HG03378 (cell line): ENCODE measurements around the gene KRT28.

Source experiments
- ATAC-seq: cut with Tn5 transposase; IDR thresholded peaks from one replicate; pipeline ENCODE4 v1.9.1; 2021; ENCODE audit warnings: mild to moderate bottlenecking, moderate library complexity; ENCODE audit not compliant: unreplicated experiment

Gene KRT28, protein sequence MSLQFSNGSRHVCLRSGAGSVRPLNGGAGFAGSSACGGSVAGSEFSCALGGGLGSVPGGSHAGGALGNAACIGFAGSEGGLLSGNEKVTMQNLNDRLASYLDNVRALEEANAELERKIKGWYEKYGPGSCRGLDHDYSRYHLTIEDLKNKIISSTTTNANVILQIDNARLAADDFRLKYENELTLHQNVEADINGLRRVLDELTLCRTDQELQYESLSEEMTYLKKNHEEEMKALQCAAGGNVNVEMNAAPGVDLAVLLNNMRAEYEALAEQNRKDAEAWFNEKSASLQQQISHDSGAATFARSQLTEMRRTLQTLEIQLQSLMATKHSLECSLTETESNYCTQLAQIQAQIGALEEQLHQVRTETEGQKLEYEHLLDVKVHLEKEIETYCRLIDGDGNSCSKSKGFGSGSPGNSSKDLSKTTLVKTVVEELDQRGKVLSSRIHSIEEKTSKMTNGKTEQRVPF

DNA sequence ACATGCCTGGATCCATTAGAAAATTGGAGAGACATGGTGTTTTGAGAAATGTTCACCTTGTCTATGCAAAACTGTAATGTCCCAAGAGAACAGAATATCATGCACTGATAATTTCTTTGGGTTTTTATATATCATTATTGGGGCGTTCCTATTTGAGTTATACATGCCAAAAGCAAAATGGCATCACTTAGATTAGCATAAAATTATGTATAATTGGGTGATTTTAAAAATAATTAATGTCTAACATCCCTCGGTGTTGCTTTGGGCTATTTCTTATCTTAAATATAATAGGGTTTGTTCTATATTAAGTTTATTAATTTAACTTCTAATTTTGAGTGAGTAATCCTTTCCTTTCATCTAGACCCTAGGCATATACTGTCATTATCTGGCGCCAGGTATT is at the start of gene KRT28:
KRT28 (minus strand) TSS at position 101 of the 400 bp plus-strand sequence; CDS start at position 35, 66 bp downstream.
- ATAC-seq, result no peak

DNA sequence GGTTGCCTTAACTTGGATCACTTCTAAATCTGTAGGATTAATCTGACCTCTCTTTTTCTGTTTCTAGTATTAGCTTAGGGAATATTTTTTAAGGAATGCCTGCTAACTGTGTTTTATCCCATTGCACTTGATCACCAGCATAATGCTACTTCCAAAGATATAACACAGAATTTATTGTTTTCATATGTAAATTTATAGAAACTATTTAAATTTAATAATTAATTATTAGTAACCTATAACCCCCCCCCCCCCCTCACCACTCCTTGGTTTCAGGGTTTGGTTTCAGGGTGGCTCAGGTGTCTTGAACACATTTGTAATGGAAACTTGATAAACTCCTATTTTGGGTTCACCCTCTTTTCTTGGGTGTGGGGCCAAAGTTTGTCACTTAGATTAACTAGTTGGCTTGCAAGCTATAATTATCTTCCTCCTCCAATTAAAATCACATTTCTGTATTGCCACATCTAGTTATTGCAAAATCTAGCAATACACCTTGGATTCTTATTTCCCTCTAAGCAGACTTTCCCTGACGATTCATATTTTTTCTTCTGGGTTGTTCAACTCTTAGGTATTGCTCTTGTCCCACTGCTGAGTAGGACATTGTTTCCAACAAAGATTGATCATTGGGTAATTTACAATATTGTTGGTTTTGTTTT is 49.0 kb upstream of the KRT28 start:
- no peak for ATAC-seq

DNA sequence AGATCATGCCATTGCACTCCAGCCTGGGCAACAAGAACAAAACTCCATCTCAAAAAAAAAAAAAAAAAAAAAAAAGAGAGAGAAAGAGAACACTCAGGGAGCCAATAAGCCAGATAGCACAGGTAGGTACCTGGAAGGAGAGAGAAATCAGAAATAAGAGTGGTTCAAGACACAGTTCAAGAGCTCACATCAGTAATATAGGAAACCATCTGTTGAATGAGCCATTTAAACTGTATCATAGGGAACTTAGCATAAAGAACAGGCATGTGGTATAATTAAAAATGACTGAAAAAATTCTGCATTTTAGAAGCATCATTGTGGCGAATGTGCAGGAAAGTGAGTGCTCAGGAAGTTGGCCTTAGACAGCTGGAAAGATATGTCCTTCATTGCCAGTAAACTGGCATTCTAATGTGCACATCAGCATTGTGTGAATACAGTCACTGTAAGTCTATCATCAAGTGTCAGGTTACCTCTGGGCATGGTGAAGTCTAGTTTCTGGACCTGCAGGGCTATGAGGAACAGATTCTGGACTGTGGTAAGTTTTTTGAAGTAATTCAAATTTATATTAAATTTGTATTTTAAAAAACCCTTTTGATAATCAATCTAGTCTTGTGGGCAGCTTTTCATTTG is 46.9 kb upstream of the KRT28 start:
- no peak for ATAC-seq

DNA sequence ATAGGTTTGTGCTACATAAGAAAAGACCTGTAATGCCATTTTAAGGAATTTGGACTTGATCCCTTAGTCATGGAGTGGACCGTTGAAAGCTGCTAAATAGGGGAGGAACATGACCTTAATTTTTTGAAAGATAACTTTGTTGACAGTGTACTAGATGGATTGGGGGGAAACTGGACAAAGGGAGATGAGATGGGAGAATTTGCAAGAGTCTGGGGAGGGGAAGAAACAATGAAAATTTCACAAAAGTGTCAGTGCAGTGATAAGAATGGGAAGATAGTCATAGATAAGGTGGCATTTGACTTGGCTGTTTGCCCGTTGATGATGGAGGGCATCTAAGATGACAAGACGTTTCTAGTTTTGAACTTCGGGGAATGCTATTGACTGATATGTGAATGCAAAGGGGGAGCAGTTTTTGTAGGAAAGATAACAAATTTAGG is 44.9 kb upstream of the KRT28 start:
- no peak for ATAC-seq

DNA sequence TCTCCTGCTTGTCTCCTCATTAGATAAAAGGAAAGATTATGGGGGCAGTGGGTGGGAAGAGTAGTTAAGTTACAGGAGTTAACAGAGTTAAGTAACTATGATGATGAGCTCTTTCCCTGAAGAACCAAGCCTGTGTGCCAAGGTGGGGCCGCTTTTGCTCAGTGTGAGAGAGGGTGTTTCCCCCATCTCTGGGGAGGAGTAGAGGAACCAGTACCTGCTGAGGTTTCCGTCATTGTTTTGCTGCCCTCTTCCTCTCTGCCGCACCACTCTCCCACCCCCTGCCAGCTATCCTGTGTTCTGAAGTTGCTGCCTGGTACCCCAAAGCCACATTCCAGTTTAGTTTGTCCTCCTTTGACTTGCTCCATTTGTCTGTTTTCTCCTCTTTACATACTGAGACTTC is 43.5 kb upstream of the KRT28 start:
- ATAC-seq, result no peak

DNA sequence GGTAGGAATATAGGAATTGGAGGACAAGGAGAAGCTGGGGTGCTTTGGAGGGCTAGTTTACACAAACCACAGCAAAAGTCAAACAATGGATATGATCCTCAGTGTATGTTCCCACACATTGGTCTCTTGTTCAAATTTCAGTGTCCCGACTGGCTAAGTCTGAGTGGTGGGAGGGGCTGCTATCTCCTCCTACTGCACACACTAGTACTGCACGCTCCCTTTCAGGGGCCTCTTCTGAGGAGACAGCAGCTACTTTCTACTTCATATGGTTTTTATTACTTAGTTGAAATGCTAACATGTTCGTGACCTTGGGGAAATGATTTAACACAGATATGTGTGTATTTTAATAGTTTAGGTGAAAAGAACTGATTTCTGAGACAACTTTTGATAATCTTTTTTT is 41.5 kb upstream of the KRT28 start:
- ATAC-seq, result no peak

DNA sequence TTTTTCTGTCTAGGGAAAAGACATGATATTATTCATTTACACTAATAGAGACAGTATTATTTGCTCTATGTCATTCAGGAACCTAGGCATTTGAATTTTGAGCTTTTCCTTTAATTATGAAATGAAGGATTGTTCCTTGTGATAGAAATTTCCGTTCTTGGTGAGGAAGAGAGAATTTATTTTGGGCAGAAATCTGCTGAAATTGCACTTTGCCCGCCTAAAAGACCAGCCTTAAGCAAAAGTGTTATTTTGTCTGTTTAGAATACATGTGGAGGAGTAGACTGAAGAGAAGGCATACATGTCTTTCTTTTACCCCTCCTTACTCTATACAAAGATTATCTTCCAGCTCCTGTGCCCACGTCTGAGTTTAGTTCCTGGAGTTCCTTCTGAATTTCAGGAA is 39.4 kb upstream of the KRT28 start:
- no peak for ATAC-seq

DNA sequence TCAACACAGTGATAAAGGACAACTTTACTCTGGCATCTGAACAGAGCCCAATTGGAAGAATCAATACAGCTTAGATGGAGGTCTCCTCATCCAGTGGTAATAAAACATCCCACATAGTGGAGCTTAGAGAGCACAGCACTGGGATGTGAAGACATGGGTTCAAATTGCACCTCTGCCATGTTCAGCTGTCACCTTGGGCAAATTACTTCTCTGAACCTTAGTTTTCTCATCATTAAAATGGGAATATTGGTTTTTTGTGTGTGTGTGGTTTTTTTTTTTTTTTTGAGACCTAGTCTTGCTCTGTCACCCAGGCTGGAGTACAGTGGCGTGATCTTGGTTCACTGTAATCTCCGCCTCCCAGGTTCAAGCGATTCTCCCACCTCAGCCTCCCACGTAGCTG is 36.3 kb upstream of the KRT28 start:
- no peak for ATAC-seq

DNA sequence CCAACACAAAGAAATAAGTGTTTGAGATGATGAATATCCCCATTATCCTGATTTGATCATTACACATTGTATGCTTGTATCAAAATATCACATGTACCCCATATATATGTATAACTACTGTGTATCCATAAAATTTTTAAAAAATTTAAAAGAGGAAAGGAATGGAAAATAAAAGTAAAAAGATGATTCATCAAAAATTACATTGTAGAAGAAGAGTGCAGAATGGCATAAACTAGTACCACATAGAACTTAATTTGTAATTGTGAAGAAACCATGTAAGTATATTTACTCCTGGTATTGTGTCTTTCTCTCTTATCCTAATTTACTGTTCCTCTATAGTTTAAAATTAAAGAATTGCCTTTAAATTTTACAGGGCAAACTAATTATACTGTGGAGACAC is 34.1 kb upstream of the KRT28 start:
- ATAC-seq, result no peak

DNA sequence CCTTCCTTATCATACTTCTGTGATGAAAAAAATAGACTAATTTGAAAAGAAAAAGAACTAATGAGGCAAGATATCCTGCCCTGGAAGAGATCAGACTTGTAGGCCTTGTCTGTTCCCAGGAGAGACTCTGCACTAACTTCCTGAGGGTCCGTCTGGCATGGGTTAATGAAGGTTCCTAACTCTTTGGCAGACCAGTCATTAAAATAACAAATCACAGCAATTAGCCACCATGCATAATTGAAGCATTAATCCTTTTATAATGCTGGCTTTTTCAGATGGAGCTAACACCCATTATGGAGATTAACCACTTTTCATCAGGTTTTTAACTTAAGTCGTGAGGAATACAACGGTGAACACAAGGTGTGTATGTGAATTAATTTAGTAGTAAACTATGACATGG is 33.1 kb upstream of the KRT28 start:
- ATAC-seq, result no peak

DNA sequence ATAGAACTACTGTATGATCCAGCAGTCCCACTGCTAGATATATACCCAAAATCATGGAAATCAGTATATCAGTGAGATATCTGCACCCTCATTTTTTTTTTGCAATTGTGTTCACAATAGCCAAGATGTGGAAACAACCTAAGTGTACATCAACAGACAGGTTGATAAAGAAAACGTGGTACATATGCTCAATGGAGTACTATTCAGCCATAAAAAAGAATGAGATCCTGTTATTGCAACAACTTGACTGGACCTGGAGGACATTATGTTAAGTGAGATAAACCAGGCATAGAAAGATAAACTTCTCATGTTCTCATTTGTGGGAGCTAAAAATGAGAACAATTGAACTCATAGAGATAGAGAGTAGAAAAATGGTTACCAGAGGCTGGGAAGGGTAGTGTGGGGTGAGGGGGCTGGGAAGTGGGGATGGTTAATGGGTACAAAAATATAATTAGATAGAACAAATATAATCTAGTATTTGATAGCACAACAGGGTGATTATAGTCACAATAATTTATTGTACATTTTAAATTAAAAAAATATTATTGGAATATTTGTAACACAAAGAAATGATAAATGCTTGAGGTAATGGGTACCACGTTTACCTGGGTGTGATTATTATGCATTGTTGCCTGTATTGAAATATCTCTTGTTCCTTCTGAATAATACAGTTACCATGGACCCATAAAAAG is 30.5 kb upstream of the KRT28 start:
- no peak for ATAC-seq

DNA sequence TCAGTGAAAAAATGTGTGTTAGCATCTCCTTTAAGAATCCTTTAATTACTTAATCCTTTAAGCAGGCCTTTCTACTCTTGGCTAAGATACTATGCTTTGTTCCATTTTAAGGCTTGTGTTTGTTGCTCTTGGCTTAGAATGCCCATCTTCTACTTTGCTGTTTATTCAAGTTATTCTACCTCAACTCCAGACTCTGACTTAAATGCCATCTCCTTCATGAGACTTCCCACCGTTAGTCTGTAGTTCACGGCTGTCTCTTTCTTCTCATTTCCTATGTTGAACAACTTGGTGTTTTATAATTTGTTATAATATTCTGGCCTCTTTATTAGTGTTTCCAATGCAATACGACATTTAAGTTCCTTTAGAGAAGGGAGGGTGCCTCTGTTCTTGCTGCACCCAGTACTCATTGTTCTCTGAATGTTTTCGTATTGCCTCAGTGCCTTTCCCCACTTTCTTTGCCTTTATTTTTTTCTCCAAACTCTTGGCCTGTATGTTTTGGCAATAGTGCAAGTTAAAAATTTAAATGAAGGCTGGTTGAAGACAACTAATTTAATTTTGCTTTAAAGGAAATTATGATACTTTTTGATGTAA is 28.8 kb upstream of the KRT28 start:
- ATAC-seq, result no peak

DNA sequence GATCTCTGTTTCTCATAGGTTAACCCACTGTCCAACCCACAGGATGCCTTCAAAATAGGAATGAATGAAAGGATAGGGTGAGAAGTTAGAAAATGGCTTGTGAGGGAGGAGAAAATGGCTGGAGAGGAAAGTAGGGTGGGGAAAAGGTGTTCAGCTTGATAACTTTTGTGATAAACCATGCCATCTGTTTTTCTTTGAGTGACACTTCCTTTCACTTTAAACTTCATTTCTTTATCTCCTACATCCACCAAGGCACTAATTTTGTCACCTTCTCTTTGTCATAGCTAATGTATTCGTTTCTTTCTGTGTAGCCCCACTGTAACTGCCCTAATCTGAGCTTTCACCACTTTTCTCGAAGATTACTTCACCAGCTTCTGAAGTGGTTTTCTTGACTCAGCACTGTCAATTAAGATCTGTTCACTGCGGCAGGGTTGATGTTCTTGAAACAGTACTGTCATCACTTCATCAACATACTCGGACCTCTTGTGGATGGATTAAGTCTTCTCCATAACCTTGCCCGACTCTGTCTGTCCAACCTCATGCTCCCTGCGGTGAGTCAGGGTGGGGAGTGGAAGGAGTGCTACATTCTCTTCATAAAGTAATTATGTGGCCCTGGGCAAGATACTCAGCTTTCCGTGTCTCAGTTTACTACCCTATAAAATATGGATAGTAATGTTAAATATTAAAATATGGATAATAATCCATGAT is 28.1 kb upstream of the KRT28 start:
- no peak for ATAC-seq

DNA sequence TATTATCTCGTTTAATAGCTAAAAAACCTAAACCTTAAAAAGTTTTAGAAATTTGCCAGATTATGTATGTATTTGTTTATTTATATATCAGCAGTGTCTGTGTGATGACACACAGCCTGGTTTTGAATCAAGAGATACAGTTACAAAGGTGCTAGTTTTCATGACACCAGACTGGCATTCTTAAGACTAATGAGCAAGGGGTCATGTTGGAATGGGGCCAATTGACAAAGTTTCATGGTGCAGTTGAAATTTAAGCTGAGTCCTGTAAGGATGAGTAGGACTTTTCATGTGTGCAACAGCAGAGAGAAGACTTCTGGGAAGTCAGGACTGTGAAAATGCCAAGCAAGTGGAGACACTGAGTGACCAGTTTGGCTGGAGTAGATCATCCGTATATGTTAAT is 25.8 kb upstream of the KRT28 start:
- ATAC-seq, result no peak

DNA sequence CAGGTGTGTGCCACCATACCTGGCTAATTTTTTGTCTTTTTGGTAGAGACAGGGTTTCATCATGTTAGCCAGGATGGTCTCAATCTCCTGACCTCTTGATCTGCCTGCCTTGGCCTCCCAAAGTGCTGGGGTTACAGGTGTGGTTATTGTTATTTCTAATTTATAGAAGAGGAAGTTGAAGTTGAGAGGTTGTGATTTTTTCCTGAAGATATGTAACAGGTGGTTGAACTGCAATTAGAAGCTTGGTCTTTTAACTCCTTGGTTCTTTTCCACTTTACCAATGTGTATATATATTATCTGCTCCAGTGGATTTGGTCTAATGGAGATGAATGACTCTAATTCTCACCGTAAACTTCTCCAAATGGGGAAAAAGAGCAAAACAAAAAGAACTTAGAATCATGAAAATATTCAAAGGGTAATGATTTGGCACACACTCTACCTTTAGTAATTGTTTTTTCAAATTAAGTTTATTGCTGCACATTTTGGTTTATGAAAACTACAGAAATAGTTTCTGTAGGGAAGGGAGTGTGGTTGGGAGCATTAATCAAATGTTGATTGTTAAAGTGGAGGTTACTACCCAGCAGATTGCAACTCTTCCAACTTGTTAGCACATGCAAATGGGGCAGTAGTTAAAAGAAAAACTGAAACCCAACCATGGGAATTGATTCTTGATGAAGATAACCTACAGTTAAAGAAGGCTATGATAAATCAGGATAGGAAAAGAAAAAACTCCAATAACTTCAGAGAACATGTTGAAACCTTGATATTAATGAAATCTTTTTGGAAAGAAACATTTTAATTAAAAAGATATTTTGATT is 24.5 kb upstream of the KRT28 start:
- ATAC-seq, result no peak

DNA sequence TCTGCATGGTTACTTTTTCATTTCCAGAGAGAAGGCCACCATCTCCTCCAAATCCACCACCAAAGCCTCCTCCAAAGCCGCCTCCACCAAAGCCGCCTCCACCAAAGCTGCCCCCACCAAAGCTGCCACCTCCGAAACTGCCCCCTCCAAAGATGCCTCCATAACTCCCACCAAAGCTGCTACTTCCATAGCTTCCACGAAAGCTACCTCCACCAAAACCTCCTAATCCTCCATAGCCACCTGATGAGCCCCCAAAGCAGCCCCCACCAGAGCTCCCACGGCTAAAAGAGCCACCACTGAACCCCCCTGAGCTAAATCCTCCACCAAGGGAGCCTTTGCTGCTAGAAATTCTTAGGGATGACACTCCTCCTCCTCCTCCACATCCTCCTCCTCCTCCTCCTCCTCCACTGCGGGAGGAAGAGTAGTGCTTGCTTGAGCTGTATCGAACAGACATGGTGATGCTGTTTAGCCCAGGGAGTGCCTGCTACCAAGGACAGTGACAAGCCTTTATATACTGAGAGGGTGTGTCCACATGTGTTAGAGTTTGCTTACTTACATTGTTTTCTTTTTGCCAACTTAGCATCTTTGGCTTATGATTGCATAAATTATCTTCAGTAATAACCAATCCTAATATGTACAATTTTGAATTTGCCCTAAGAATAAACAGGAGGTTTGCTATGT is 22.5 kb upstream of the KRT28 start, which contains the start of gene KRT10:
KRT10 (minus strand) TSS at position 483 of the 681 bp plus-strand sequence; CDS start at position 454, 29 bp downstream.
- no peak for ATAC-seq

DNA sequence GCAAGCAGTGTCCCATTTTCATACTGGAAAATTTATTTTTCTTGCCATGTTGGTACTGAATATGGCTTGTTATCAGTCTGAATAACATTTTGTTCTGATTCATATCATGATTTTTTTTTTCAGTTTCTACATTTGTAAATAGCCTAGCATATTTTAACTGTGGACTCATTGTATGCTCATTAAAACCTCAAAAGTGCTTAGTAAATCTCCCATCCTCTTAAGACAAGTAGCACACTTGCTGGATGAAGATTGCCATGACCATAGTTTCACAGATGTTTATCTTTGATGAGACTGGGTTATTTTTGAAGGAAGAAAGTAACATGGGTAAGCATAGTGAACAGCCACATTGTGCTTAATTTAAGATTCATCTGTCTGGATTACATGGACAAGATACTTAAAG is 21.8 kb upstream of the KRT28 start:
- ATAC-seq, result no peak

DNA sequence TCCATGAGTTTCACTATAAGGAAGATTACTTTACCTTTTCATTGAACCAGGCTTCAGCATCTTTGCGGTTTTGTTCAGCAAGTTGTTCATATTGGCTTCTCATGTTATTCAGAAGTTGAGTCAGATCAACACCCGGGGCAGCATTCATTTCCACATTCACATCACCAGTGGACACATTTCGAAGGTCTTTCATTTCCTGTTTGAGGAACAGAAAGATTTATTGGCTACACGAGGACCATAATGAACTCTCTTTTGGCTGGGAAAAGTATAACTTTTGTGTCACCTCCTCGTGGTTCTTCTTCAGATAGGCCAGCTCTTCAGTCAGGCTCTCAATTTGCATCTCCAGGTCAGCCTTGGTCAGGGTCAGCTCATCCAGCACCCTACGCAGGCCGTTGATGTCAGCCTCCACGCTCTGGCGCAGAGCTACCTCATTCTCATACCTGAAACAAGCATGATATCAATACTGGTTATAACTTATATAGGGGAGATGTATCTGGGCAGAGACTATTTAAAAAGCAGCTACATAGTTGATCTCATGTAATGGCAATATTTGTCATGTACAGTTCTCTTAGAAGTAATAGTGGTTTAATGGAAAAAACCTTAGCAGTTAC is 20.6 kb upstream of the KRT28 start:
- ATAC-seq, result no peak
